Measurements from ENCODE around the gene PTCH1.

GRCh38 chr9:95556521-95556920, 39.8 kb upstream of the PTCH1 start:
- TF ChIP-seq EZH2 (IDR thresholded peaks at IDR 0.05) (no peak), POLR2AphosphoS5 (IDR thresholded peaks at IDR 0.05; ENCODE audit: borderline replicate concordance, low read depth, low read length) (no peak)
